Ishikawa (cell line): Measurements from ENCODE around the gene NDUFAF4.

Experiments used
- CEBPB ChIP-seq: IDR thresholded peaks from 2 replicates; pipeline ENCODE4 v1.6.1; 2012
- CREB1 ChIP-seq: IDR thresholded peaks from 2 replicates; pipeline ENCODE4 v1.6.1; 2012; ENCODE audit warnings: low read depth
- EGR1 ChIP-seq: IDR thresholded peaks from 2 replicates; pipeline ENCODE4 v1.6.1; 2012
- EP300 ChIP-seq: IDR thresholded peaks from 2 replicates; pipeline ENCODE4 v1.6.1; 2012; ENCODE audit warnings: borderline replicate concordance
- FOXM1 ChIP-seq: IDR thresholded peaks from 2 replicates; pipeline ENCODE4 v1.6.1; 2012; ENCODE audit warnings: low read depth, borderline replicate concordance
- RAD21 ChIP-seq: IDR thresholded peaks from 2 replicates; pipeline ENCODE4 v1.6.1; 2012; ENCODE audit warnings: low read depth
- TAF1 ChIP-seq: IDR thresholded peaks from 2 replicates; pipeline ENCODE4 v1.6.1; 2012; ENCODE audit warnings: low read depth, mild to moderate bottlenecking
- TEAD4 ChIP-seq: IDR thresholded peaks from 2 replicates; pipeline ENCODE4 v1.6.1; 2012
- USF1 ChIP-seq: IDR thresholded peaks from 2 replicates; pipeline ENCODE4 v1.6.1; 2012
- YY1 ChIP-seq: IDR thresholded peaks from 2 replicates; pipeline ENCODE4 v1.6.1; 2012; ENCODE audit warnings: low read depth
- ZBTB7A ChIP-seq: IDR thresholded peaks from 2 replicates; pipeline ENCODE4 v1.6.1; 2012; ENCODE audit warnings: low read depth
- TF ChIP-seq, protein P1 (sequence below): IDR thresholded peaks from 2 replicates; pipeline ENCODE4 v1.6.1; 2012
- TF ChIP-seq, protein P2 (sequence below): IDR thresholded peaks from 2 replicates; pipeline ENCODE4 v1.6.1; 2012; ENCODE audit warnings: low read depth, mild to moderate bottlenecking

GRCh38 chr6:96861588-96861987 is 36.1 kb downstream of the NDUFAF4 start:
- no peak for TF ChIP-seq RAD21
- TF ChIP-seq, protein P1, sequence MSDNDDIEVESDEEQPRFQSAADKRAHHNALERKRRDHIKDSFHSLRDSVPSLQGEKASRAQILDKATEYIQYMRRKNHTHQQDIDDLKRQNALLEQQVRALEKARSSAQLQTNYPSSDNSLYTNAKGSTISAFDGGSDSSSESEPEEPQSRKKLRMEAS = no peak
- TF ChIP-seq TAF1 = no peak
- TF ChIP-seq FOXM1 = no peak
- no peak for TF ChIP-seq CEBPB
- TF ChIP-seq EP300 = no peak
- no peak for TF ChIP-seq ZBTB7A
- TF ChIP-seq YY1 = no peak
- TF ChIP-seq, protein P2, sequence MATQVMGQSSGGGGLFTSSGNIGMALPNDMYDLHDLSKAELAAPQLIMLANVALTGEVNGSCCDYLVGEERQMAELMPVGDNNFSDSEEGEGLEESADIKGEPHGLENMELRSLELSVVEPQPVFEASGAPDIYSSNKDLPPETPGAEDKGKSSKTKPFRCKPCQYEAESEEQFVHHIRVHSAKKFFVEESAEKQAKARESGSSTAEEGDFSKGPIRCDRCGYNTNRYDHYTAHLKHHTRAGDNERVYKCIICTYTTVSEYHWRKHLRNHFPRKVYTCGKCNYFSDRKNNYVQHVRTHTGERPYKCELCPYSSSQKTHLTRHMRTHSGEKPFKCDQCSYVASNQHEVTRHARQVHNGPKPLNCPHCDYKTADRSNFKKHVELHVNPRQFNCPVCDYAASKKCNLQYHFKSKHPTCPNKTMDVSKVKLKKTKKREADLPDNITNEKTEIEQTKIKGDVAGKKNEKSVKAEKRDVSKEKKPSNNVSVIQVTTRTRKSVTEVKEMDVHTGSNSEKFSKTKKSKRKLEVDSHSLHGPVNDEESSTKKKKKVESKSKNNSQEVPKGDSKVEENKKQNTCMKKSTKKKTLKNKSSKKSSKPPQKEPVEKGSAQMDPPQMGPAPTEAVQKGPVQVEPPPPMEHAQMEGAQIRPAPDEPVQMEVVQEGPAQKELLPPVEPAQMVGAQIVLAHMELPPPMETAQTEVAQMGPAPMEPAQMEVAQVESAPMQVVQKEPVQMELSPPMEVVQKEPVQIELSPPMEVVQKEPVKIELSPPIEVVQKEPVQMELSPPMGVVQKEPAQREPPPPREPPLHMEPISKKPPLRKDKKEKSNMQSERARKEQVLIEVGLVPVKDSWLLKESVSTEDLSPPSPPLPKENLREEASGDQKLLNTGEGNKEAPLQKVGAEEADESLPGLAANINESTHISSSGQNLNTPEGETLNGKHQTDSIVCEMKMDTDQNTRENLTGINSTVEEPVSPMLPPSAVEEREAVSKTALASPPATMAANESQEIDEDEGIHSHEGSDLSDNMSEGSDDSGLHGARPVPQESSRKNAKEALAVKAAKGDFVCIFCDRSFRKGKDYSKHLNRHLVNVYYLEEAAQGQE = no peak
- no peak for TF ChIP-seq USF1
- no peak for TF ChIP-seq EGR1
- no peak for TF ChIP-seq TEAD4
- TF ChIP-seq CREB1 = no peak
